GM12878 (cell line): ENCODE data around the gene TENT4B. TPM values are rescaled to one million over a fixed set of nuclear protein-coding genes. Genes with fewer than 3 reads are reported as not detected.
A peak's percentile ranks its signal among the peaks of the same experiment; 100 is the strongest.

Experiments
- ATAC-seq: fragments of 200-7000 bp; cut with Tn5 transposase; 3 replicates; pipeline ENCODE4 v1.9.1; 2020; ENCODE audit warnings: mild to moderate bottlenecking, moderate library complexity
- BruUV-seq: library from RNA; stranded (reverse); fragments of 400-500 nt; replicated peaks from 2 replicates; lab custom pipeline; 2021; lab: Mats Ljungman, UMichigan
- CTCF ChIA-PET: fragments of 300-600 bp; sonication (Branson Sonifier 250); formaldehyde crosslinking; extraction: SDS; loops from one replicate; lab custom pipeline; 2021; ENCODE audit warnings: inconsistent platforms; lab: Yijun Ruan, JAX
- POLR2A ChIA-PET: fragments of 350-600 bp; formaldehyde crosslinking; extraction: SDS; loops from one replicate; lab custom pipeline; 2021; ENCODE audit warnings: inconsistent platforms; lab: Charles Lee
- RAD21 ChIA-PET: fragments of 300-600 bp; sonication (Branson Sonifier 250); formaldehyde crosslinking; loops from one replicate; lab custom pipeline; 2023; ENCODE audit warnings: antibody characterized with exemption; ENCODE audit not compliant: unreplicated experiment; lab: Charles Lee
- SMC1A ChIA-PET: fragments of 300-600 bp; sonication (Branson Sonifier 250); formaldehyde crosslinking; loops from one replicate; lab custom pipeline; 2023; ENCODE audit not compliant: unreplicated experiment, uncharacterized antibody; lab: Charles Lee
- DNase-seq: peaks from one replicate; pipeline ENCODE4 v3.0.0-alpha.2; 2011; ENCODE audit warnings: low read depth, low spot score
- FAIRE-seq: peaks from 3 replicates; lab custom pipeline; 2011; peaks lifted over from hg19 to GRCh38; lab: Jason Lieb, UNC
- H2AFZ ChIP-seq: 2 replicates; pipeline ENCODE4 v1.6.0; 2011; ENCODE audit warnings: low read depth, low read length, control low read depth; ENCODE audit not compliant: control insufficient read depth
- H3K27ac ChIP-seq: 2 replicates; pipeline ENCODE4 v1.5.1; 2011; ENCODE audit warnings: control low read depth; ENCODE audit not compliant: control insufficient read depth, insufficient read depth
- H3K27me3 ChIP-seq, 2 experiments: replicated peaks in 1 of 2; 2 replicates each; pipeline versions ENCODE4 v1.6.0 to v1.6.1; 2011; ENCODE audit warnings: low read length in 1 of 2; ENCODE audit not compliant: control insufficient read depth in 2 of 2, insufficient read depth in 2 of 2
- H3K36me3 ChIP-seq, 2 experiments: 2 replicates each; pipeline ENCODE4 v1.5.1; 2011; ENCODE audit warnings: low read length in 1 of 2; ENCODE audit not compliant: control insufficient read depth in 2 of 2, insufficient read depth in 2 of 2
- H3K4me1 ChIP-seq: 2 replicates; pipeline ENCODE4 v1.6.1; 2011; ENCODE audit warnings: mild to moderate bottlenecking, low read length, moderate library complexity, mixed read lengths; ENCODE audit not compliant: control insufficient read depth, insufficient read depth
- H3K4me2 ChIP-seq: 2 replicates; pipeline ENCODE4 v1.6.0; 2011; ENCODE audit warnings: control low read depth; ENCODE audit not compliant: control insufficient read depth, insufficient read depth
- H3K4me3 ChIP-seq: fragments of 200-600 bp; sonication (generic); 2 replicates; pipeline ENCODE4 v1.5.1; 2016
- H3K79me2 ChIP-seq: 2 replicates; pipeline ENCODE4 v1.6.0; 2011; ENCODE audit warnings: low read length; ENCODE audit not compliant: control insufficient read depth, insufficient read depth
- H3K9ac ChIP-seq: 2 replicates; pipeline ENCODE4 v1.8.0; 2011; ENCODE audit warnings: low read length, control low read depth, mixed read lengths; ENCODE audit not compliant: control insufficient read depth, insufficient read depth
- H3K9me3 ChIP-seq: replicated peaks from 3 replicates; pipeline ENCODE4 v1.5.1; 2011; ENCODE audit warnings: mild to moderate bottlenecking, low read length; ENCODE audit not compliant: control insufficient read depth, insufficient read depth
- H4K20me1 ChIP-seq: 2 replicates; pipeline ENCODE4 v1.6.0; 2011; ENCODE audit not compliant: control insufficient read depth, insufficient read depth
- BRCA1 ChIP-seq: IDR thresholded peaks from 2 replicates; pipeline ENCODE4 v1.6.1; 2011; ENCODE audit warnings: low read depth, low read length, improper control_type of control experiment
- CUX1 ChIP-seq: IDR thresholded peaks from 2 replicates; pipeline ENCODE4 v1.6.1; 2012; ENCODE audit warnings: improper control_type of control experiment, low read depth, low read length; ENCODE audit not compliant: insufficient replicate concordance
- EP300 ChIP-seq, 2 experiments: fragments of 150-350 bp in 1 of 2; IDR thresholded peaks; 2 replicates each; pipeline ENCODE4 v1.6.1; 2011 to 2012; ENCODE audit warnings: low read depth in 2 of 2, low read length in 2 of 2, borderline replicate concordance in 1 of 2, improper control_type of control experiment in 1 of 2, inconsistent platforms in 1 of 2; ENCODE audit not compliant: control insufficient read depth in 1 of 2
- RFX5 ChIP-seq: IDR thresholded peaks from 2 replicates; pipeline ENCODE4 v1.6.1; 2011; ENCODE audit warnings: low read depth, low read length, improper control_type of control experiment
- SREBF1 ChIP-seq: IDR thresholded peaks from 2 replicates; pipeline ENCODE4 v1.6.1; 2012; ENCODE audit warnings: mild to moderate bottlenecking, low read length
- TCF3 ChIP-seq: IDR thresholded peaks from 2 replicates; pipeline ENCODE4 v1.6.1; 2012; ENCODE audit warnings: low read depth, mild to moderate bottlenecking, low read length, borderline replicate concordance; ENCODE audit not compliant: insufficient read depth
- ZBED1 ChIP-seq: IDR thresholded peaks from 2 replicates; pipeline ENCODE4 v1.6.1; 2016; ENCODE audit warnings: borderline replicate concordance
- WGBS: methylation state at CpG from one replicate; pipeline ENCODE4 v1.1.6; 2016; ENCODE audit warnings: low lambda C conversion rate; ENCODE audit not compliant: insufficient replicate concordance, insufficient coverage; ENCODE audit errors: missing lambda C conversion rate; 5-methylcytosine and 5-hydroxymethylcytosine counted together
- in situ Hi-C: fragments of 300-500 bp; cut with MboI; formaldehyde crosslinking; loops from 9 replicates; pipeline ENCODE4 v1.14.3; 2018; ENCODE audit warnings: mixed read lengths
- intact Hi-C: fragments of 100-400 bp; cut with micrococcal nuclease; formaldehyde crosslinking; loops from one replicate; pipeline ENCODE4 v1.14.2; 2022; ENCODE audit not compliant: unreplicated experiment
- polyA plus RNA-seq, 11 experiments: library from polyadenylated mRNA; depleted of rRNA in 4 of 11; unstranded in 6 of 11; stranded (reverse) in 5 of 11; fragments of >200 nt; fragmentation: Nextera tagmentation in 4 of 11; fragmentation: Illumina TruSeq in 1 of 11; extraction: Ambion mirVana in 4 of 11; extraction: Trizol in 1 of 11; gene quantifications; 1 replicate in 1 of 11; 2 replicates in 10 of 11; pipeline versions ENCODE4 v1.2.1 to v1.2.3, GENCODE V29; 2011 to 2016; ENCODE audit warnings: inconsistent platforms in 2 of 11, missing spikeins in 2 of 11, low read depth in 1 of 11
- total RNA-seq, 4 experiments: library from RNA; depleted of rRNA in 3 of 4; stranded (reverse); fragments of >200 nt in 3 of 4; fragmentation: Illumina TruSeq in 1 of 4; extraction: Trizol in 1 of 4; gene quantifications; 2 replicates each; pipeline versions ENCODE4 v1.2.1 to v1.2.3, GENCODE V29; 2013 to 2021
- TF ChIP-seq, protein P1 (sequence below): fragments of 450-650 bp; IDR thresholded peaks from 2 replicates; pipeline ENCODE4 v1.6.1; 2017; ENCODE audit warnings: low read depth, mild to moderate bottlenecking, moderate library complexity
- TF ChIP-seq, protein P2 (sequence below): IDR thresholded peaks from 2 replicates; pipeline ENCODE4 v1.6.1; 2012; ENCODE audit warnings: low read depth, low read length, improper control_type of control experiment

Gene TENT4B
- total and polyA plus RNA-seq, 10 of the 15 experiments (the other 5 are each of a cell fraction or from before 2014, with no cell fraction given), result 4.4 to 16.7 (median 10.8) TPM

- Histone ChIP-seq H3K9ac (no peak overlapping the region), H2AFZ (no peak overlapping the region), H3K27me3 (no peaks in the 10 kb centered on the region), H3K4me1 (peaks cover 42% of the 10 kb centered on the region), H4K20me1 (no peaks in the 10 kb centered on the region), H3K27ac (peak overlapping the region; percentile 75; the same call in 1 of the 2 replicates), H3K36me3 (no peaks in the 10 kb centered on the region), H3K79me2 (peaks cover 56% of the 10 kb centered on the region), H3K9me3 (no peaks in the 10 kb centered on the region; the same call in 2 of the 3 replicates), H3K4me3 (no peak overlapping the region), H3K4me2 (peak overlapping the region; percentile 70; the same call in 1 of the 2 replicates)
- ChIA-PET POLR2A (interaction anchor here (1.0 to 2.0 kb wide), 5 partner anchors 29 to 74 kb away, joined by 3 to 13 read pairs (median 5); no protein-coding TSS in a partner anchor), CTCF (interaction anchor here (1.0 to 6.2 kb wide), 7 partner anchors 10 to 171 kb away, joined by 3 to 70 read pairs (median 4); partner anchors contain the start of genes CNEP1R1 and HEATR3), SMC1A (interaction anchor here (1.0 to 4.6 kb wide), 10 partner anchors 14 to 171 kb away, joined by 3 to 52 read pairs (median 5); partner anchors contain the start of gene CNEP1R1), RAD21 (interaction anchor here (1.2 to 3.4 kb wide), 5 partner anchors 8 to 171 kb away, joined by 4 to 22 read pairs (median 7); partner anchors contain the start of gene CNEP1R1)
- intact Hi-C loops (loop anchor here (2.0 kb wide), 1 partner anchor 69 kb away; no protein-coding TSS in a partner anchor), in situ Hi-C loops (no loop called here)
- FAIRE-seq (no peak), ATAC-seq (no peak), DNase-seq (no peak)
- WGBS, result 100% methylated on average over 1 of the region's 1 CpG
- BruUV-seq, result no TSS peak
- TF ChIP-seq, protein P1, sequence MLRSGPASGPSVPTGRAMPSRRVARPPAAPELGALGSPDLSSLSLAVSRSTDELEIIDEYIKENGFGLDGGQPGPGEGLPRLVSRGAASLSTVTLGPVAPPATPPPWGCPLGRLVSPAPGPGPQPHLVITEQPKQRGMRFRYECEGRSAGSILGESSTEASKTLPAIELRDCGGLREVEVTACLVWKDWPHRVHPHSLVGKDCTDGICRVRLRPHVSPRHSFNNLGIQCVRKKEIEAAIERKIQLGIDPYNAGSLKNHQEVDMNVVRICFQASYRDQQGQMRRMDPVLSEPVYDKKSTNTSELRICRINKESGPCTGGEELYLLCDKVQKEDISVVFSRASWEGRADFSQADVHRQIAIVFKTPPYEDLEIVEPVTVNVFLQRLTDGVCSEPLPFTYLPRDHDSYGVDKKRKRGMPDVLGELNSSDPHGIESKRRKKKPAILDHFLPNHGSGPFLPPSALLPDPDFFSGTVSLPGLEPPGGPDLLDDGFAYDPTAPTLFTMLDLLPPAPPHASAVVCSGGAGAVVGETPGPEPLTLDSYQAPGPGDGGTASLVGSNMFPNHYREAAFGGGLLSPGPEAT, result no peak
- TF ChIP-seq ZBED1, result no peak
- no peak for TF ChIP-seq BRCA1
- TF ChIP-seq, protein P2, sequence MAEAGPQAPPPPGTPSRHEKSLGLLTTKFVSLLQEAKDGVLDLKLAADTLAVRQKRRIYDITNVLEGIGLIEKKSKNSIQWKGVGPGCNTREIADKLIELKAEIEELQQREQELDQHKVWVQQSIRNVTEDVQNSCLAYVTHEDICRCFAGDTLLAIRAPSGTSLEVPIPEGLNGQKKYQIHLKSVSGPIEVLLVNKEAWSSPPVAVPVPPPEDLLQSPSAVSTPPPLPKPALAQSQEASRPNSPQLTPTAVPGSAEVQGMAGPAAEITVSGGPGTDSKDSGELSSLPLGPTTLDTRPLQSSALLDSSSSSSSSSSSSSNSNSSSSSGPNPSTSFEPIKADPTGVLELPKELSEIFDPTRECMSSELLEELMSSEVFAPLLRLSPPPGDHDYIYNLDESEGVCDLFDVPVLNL, result no peak
- TF ChIP-seq RFX5, result no peak
- TF ChIP-seq EP300 (IDR thresholded peaks at IDR 0.05; ENCODE audit: borderline replicate concordance in 1 of 2, control insufficient read depth in 1 of 2, low read depth in 2 of 2, low read length in 2 of 2), result no peak
- TF ChIP-seq TCF3, result no peak
- no peak for TF ChIP-seq SREBF1
- TF ChIP-seq CUX1, result no peak
These were observed 42.6 kb downstream of the TENT4B start for GRCh38 chr16:50195756-50196155.
